ENCODE measurements around the gene GNA15.

Gene GNA15

DNA sequence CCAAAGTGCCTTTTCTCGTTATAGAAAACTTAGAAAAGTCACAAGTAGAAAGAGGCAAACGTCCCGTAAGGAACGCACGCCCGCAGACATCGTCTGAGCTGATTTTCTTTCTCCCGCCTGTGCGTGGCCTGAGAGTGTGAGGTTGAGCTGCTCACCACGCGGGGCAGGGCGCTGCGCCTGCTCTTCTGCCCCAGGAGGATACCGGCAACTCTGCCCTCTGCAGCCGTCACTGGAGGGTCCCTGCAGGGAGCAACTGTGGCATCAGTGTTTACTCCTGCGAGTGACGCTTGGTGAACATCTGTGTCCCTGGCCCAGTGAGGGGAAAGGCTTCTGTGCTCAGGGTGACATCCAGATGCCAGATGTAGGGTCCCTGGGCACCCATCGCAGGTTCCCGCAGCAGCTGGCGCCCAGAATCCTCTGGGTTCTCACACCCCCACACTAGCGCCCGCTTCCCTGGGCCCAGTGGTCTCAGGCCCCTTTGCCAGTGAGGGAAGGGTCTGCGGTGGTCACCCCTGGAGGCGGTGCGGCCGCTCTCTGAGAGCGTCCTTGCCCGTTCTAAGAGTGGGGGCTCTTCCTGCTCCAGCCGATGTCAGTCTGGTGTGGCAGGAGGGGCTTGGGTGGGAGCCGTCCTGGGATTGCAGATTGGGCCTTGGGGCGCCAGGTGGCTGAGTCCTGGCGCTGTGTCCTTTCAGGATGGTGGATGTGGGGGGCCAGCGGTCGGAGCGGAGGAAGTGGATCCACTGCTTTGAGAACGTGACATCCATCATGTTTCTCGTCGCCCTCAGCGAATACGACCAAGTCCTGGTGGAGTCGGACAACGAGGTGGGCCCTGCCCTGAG is 17.4 kb upstream of the GNA15 start:
- no peak overlapping the region for H3K4me3 ChIP-seq (replicated peaks; ENCODE audit: low read depth, low read length)
- no peak for DNase-seq (ENCODE audit: low read depth)
- TF ChIP-seq, protein P1, sequence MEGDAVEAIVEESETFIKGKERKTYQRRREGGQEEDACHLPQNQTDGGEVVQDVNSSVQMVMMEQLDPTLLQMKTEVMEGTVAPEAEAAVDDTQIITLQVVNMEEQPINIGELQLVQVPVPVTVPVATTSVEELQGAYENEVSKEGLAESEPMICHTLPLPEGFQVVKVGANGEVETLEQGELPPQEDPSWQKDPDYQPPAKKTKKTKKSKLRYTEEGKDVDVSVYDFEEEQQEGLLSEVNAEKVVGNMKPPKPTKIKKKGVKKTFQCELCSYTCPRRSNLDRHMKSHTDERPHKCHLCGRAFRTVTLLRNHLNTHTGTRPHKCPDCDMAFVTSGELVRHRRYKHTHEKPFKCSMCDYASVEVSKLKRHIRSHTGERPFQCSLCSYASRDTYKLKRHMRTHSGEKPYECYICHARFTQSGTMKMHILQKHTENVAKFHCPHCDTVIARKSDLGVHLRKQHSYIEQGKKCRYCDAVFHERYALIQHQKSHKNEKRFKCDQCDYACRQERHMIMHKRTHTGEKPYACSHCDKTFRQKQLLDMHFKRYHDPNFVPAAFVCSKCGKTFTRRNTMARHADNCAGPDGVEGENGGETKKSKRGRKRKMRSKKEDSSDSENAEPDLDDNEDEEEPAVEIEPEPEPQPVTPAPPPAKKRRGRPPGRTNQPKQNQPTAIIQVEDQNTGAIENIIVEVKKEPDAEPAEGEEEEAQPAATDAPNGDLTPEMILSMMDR (IDR thresholded peaks at IDR 0.05; ENCODE audit: low read length, missing control alignments) = no peak

DNA sequence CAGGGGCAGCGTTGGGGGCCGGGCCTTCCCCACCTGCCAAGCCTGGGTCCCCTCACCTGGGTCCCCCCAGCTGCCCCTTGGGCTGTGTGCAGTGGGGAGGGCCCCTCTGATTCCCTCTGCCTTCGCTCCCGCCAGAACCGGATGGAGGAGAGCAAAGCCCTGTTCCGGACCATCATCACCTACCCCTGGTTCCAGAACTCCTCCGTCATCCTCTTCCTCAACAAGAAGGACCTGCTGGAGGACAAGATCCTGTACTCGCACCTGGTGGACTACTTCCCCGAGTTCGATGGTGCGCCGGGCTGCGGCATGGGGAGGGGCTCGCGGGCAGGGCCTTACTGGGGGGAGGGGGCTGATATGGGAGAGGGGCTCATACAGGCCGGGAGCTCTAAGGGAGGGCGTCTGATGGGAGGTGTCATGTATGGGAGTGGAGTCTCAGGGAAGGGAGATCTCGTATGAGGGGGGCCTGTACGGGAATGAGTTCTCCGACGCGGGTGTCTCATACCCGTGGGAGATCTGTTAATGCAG is 16.7 kb upstream of the GNA15 start:
- TF ChIP-seq, protein P1 (IDR thresholded peaks at IDR 0.05; ENCODE audit: low read length, missing control alignments) = no peak
- DNase-seq (ENCODE audit: low read depth) = no peak
- no peak overlapping the region for H3K4me3 ChIP-seq (replicated peaks; ENCODE audit: low read depth, low read length)

DNA sequence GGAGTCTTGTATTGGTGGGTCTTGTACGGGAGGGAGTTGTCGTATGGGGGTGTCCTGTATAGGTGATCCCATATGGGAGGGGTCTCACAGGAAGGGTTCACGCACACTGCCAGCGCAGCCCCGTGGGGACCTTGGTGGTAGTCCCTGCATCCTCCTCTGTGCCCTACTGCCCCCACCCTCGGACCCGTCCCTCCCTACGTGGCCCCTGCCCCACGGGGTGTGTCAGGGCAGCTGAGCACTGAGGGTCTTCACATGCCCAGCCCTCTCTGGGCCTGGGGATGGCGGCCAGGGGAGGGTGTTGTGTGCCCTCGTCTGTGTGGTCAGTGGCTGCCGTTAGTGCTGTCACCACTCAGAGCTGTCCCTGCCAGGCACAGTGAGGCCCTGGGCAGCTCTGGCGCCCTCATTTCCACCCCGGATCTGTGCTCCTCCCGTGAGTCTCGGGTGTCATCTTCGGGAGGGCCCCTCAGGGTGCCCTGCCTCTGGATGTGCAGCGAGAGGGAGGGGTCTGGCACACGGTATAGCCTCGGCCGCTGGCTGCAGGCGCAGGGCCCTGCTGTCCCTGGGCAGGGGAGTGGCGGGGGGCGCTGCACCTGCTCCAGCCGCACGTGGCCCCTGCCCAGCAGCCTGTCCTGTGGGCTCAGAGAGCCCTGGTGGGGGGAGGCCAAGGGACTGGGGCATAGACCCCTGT is 16.0 kb upstream of the GNA15 start:
- DNase-seq (ENCODE audit: low read depth) = no peak
- no peak overlapping the region for H3K4me3 ChIP-seq (replicated peaks; ENCODE audit: low read depth, low read length)
- TF ChIP-seq, protein P1 (IDR thresholded peaks at IDR 0.05; ENCODE audit: low read length, missing control alignments) = no peak

DNA sequence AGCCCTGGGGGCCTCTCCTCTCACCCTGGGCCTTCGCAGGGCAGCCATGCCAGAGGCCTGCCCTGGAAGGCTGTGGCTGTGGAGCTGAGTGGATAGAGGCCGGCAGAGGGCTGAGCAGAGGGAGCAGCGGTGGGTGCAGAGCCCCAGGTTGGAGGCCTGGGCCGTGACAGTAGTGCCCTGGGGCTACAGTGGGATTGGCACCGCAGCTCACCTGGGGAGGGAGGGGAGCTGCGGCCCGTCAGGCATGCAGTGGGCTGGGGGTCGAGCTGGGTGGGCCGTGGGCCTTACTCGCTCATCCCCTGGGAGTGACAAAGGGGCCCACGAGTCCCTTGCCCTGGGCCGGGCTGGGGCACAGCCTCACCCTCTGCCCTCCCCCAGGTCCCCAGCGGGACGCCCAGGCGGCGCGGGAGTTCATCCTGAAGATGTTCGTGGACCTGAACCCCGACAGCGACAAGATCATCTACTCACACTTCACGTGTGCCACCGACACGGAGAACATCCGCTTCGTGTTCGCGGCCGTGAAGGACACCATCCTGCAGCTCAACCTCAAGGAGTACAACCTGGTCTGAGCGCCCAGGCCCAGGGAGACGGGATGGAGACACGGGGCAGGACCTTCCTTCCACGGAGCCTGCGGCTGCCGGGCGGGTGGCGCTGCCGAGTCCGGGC is 15.1 kb upstream of the GNA15 start:
- TF ChIP-seq, protein P1 (IDR thresholded peaks at IDR 0.05; ENCODE audit: low read length, missing control alignments) = no peak
- DNase-seq (ENCODE audit: low read depth) = no peak

DNA sequence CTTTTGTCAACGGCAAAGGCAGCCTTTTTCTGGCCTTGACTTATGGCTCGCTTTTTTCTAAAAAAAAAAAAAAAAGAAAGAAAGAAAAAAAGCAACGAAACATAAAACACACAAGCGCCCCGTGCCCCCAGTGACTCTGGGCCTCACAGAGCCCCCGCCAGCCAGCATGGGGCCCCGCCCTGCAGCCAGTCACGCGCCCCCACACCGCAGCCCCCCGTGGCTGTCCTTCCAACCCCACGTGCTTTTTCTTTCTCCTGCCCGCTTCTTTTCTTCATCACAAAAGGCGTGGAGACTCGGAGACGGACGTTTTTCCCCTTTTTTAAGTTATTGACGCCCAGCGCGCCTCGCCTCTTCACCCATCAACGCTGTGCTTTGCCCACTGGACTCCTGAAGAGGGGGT is 14.4 kb upstream of the GNA15 start:
- TF ChIP-seq, protein P1 (IDR thresholded peaks at IDR 0.05; ENCODE audit: low read length, missing control alignments) = no peak
- H3K4me3 ChIP-seq (replicated peaks; ENCODE audit: low read depth, low read length) = no peak overlapping the region

More for the DNA sequence above, 15.1 kb upstream of the GNA15 start:
- no peak overlapping the region for H3K4me3 ChIP-seq (replicated peaks; ENCODE audit: low read depth, low read length)

DNA sequence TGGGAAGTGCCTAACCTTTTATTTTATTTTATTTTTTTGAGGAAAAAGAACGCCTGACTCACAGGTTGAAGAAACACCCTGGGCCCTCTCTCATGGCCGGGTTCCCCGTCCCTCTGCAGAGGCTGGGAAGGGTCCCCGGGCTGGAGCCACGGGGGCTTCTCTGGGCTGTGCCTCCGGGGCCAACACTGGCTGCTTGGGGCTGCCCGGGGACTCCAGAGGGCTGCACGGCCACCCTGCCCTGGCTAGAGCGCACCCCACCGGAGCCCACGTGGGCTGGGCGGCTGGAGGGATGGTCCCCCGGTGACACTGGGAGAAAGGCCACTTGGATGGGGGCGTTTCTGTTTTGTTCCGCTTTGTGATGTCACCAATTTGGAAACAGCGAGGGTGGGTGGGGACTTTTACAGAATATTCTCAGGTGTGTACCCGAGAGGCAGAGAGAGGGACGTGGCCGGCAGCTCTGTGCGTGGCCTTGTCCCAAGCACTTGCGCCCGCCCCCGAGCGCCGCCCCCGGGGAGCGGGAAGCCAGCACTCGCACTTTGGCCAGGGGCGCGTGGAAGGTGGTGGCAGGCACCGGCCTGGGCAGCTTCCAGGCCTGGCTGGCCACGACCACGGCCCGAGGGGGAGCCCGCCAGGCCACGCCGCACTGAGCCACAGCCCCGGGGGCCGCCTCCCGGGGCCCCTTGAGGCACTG is 13.9 kb upstream of the GNA15 start:
- H3K4me3 ChIP-seq (replicated peaks; ENCODE audit: low read depth, low read length) = no peak overlapping the region
- no peak for DNase-seq (ENCODE audit: low read depth)
- TF ChIP-seq, protein P1 (IDR thresholded peaks at IDR 0.05; ENCODE audit: low read length, missing control alignments) = no peak

More for the DNA sequence above, 14.4 kb upstream of the GNA15 start:
- no peak for DNase-seq (ENCODE audit: low read depth)

All from fibroblast of pulmonary artery (primary cell).